GM12878 (cell line): ENCODE measurements around the gene EML5. TPM values are rescaled to one million over a fixed set of nuclear protein-coding genes. Genes with fewer than 3 reads are reported as not detected.

ENCODE experiments used
- ATAC-seq: fragments of 200-7000 bp; cut with Tn5 transposase; 3 replicates; pipeline ENCODE4 v1.9.1; 2020; ENCODE audit warnings: mild to moderate bottlenecking, moderate library complexity
- BruUV-seq: library from RNA; stranded (reverse); fragments of 400-500 nt; replicated peaks from 2 replicates; lab custom pipeline; 2021; lab: Mats Ljungman, UMichigan
- CTCF ChIA-PET: fragments of 300-600 bp; sonication (Branson Sonifier 250); formaldehyde crosslinking; extraction: SDS; loops from one replicate; lab custom pipeline; 2021; ENCODE audit warnings: inconsistent platforms; lab: Yijun Ruan, JAX
- POLR2A ChIA-PET: fragments of 350-600 bp; formaldehyde crosslinking; extraction: SDS; loops from one replicate; lab custom pipeline; 2021; ENCODE audit warnings: inconsistent platforms; lab: Charles Lee
- RAD21 ChIA-PET: fragments of 300-600 bp; sonication (Branson Sonifier 250); formaldehyde crosslinking; loops from one replicate; lab custom pipeline; 2023; ENCODE audit warnings: antibody characterized with exemption; ENCODE audit not compliant: unreplicated experiment; lab: Charles Lee
- SMC1A ChIA-PET: fragments of 300-600 bp; sonication (Branson Sonifier 250); formaldehyde crosslinking; loops from one replicate; lab custom pipeline; 2023; ENCODE audit not compliant: unreplicated experiment, uncharacterized antibody; lab: Charles Lee
- DNase-seq: peaks from one replicate; pipeline ENCODE4 v3.0.0-alpha.2; 2011; ENCODE audit warnings: low read depth, low spot score
- FAIRE-seq: peaks from 3 replicates; lab custom pipeline; 2011; peaks lifted over from hg19 to GRCh38; lab: Jason Lieb, UNC
- H2AFZ ChIP-seq: 2 replicates; pipeline ENCODE4 v1.6.0; 2011; ENCODE audit warnings: low read depth, low read length, control low read depth; ENCODE audit not compliant: control insufficient read depth
- H3K27ac ChIP-seq: 2 replicates; pipeline ENCODE4 v1.5.1; 2011; ENCODE audit warnings: control low read depth; ENCODE audit not compliant: control insufficient read depth, insufficient read depth
- H3K27me3 ChIP-seq, 2 experiments: replicated peaks in 1 of 2; 2 replicates each; pipeline versions ENCODE4 v1.6.0 to v1.6.1; 2011; ENCODE audit warnings: low read length in 1 of 2; ENCODE audit not compliant: control insufficient read depth in 2 of 2, insufficient read depth in 2 of 2
- H3K36me3 ChIP-seq, 2 experiments: 2 replicates each; pipeline ENCODE4 v1.5.1; 2011; ENCODE audit warnings: low read length in 1 of 2; ENCODE audit not compliant: control insufficient read depth in 2 of 2, insufficient read depth in 2 of 2
- H3K4me1 ChIP-seq: 2 replicates; pipeline ENCODE4 v1.6.1; 2011; ENCODE audit warnings: mild to moderate bottlenecking, low read length, moderate library complexity, mixed read lengths; ENCODE audit not compliant: control insufficient read depth, insufficient read depth
- H3K4me2 ChIP-seq: 2 replicates; pipeline ENCODE4 v1.6.0; 2011; ENCODE audit warnings: control low read depth; ENCODE audit not compliant: control insufficient read depth, insufficient read depth
- H3K4me3 ChIP-seq: fragments of 200-600 bp; sonication (generic); 2 replicates; pipeline ENCODE4 v1.5.1; 2016
- H3K79me2 ChIP-seq: 2 replicates; pipeline ENCODE4 v1.6.0; 2011; ENCODE audit warnings: low read length; ENCODE audit not compliant: control insufficient read depth, insufficient read depth
- H3K9ac ChIP-seq: 2 replicates; pipeline ENCODE4 v1.8.0; 2011; ENCODE audit warnings: low read length, control low read depth, mixed read lengths; ENCODE audit not compliant: control insufficient read depth, insufficient read depth
- H3K9me3 ChIP-seq: replicated peaks from 3 replicates; pipeline ENCODE4 v1.5.1; 2011; ENCODE audit warnings: mild to moderate bottlenecking, low read length; ENCODE audit not compliant: control insufficient read depth, insufficient read depth
- H4K20me1 ChIP-seq: 2 replicates; pipeline ENCODE4 v1.6.0; 2011; ENCODE audit not compliant: control insufficient read depth, insufficient read depth
- ATF7 ChIP-seq: fragments of 450-650 bp; IDR thresholded peaks from 2 replicates; pipeline ENCODE4 v1.6.1; 2016; ENCODE audit warnings: low read depth, mild to moderate bottlenecking
- HCFC1 ChIP-seq: fragments of 150-350 bp; IDR thresholded peaks from 2 replicates; pipeline ENCODE4 v1.6.1; 2014; ENCODE audit warnings: low read length
- JUNB ChIP-seq: IDR thresholded peaks from 2 replicates; pipeline ENCODE4 v1.6.1; 2016; ENCODE audit warnings: antibody characterized with exemption, mild to moderate bottlenecking
- KAT2A ChIP-seq: conservative IDR thresholded peaks from 2 replicates; pipeline ENCODE4 v1.6.1; 2011; ENCODE audit warnings: low read depth, low read length; ENCODE audit not compliant: control insufficient read depth
- NBN ChIP-seq: fragments of 450-650 bp; IDR thresholded peaks from 2 replicates; pipeline ENCODE4 v1.6.1; 2016
- NFYB ChIP-seq: IDR thresholded peaks from 2 replicates; pipeline ENCODE4 v1.6.1; 2011; ENCODE audit warnings: low read depth, mild to moderate bottlenecking, low read length, improper control_type of control experiment, moderate library complexity; ENCODE audit not compliant: insufficient read depth
- PAX5 ChIP-seq: IDR thresholded peaks from 2 replicates; pipeline ENCODE4 v1.6.1; 2011; ENCODE audit warnings: low read depth, low read length, borderline replicate concordance
- POU2F2 ChIP-seq: IDR thresholded peaks from 3 replicates; pipeline ENCODE4 v1.6.1; 2011; ENCODE audit warnings: low read depth, mild to moderate bottlenecking, low read length, borderline replicate concordance
- SMC3 ChIP-seq: IDR thresholded peaks from 2 replicates; pipeline ENCODE4 v1.6.1; 2011; ENCODE audit warnings: low read length, improper control_type of control experiment, borderline replicate concordance
- SPI1 ChIP-seq: IDR thresholded peaks from 2 replicates; pipeline ENCODE4 v1.6.1; 2011; ENCODE audit warnings: low read depth, mild to moderate bottlenecking, low read length, moderate library complexity, borderline replicate concordance; ENCODE audit not compliant: insufficient read depth
- SRF ChIP-seq, 2 experiments: IDR thresholded peaks; 2 replicates each; pipeline ENCODE4 v1.6.1; 2011; ENCODE audit warnings: low read depth in 2 of 2, low read length in 2 of 2, mild to moderate bottlenecking in 1 of 2, moderate library complexity in 1 of 2
- TAF1 ChIP-seq: IDR thresholded peaks from 2 replicates; pipeline ENCODE4 v1.6.1; 2011; ENCODE audit warnings: mild to moderate bottlenecking, low read depth, low read length, borderline replicate concordance
- ZNF217 ChIP-seq: fragments of 450-650 bp; IDR thresholded peaks from 2 replicates; pipeline ENCODE4 v1.6.1; 2017; ENCODE audit warnings: antibody characterized with exemption, mild to moderate bottlenecking
- WGBS: methylation state at CpG from one replicate; pipeline ENCODE4 v1.1.6; 2016; ENCODE audit warnings: low lambda C conversion rate; ENCODE audit not compliant: insufficient replicate concordance, insufficient coverage; ENCODE audit errors: missing lambda C conversion rate; 5-methylcytosine and 5-hydroxymethylcytosine counted together
- in situ Hi-C: fragments of 300-500 bp; cut with MboI; formaldehyde crosslinking; loops from 9 replicates; pipeline ENCODE4 v1.14.3; 2018; ENCODE audit warnings: mixed read lengths
- intact Hi-C: fragments of 100-400 bp; cut with micrococcal nuclease; formaldehyde crosslinking; loops from one replicate; pipeline ENCODE4 v1.14.2; 2022; ENCODE audit not compliant: unreplicated experiment
- polyA plus RNA-seq, 11 experiments: library from polyadenylated mRNA; depleted of rRNA in 4 of 11; unstranded in 6 of 11; stranded (reverse) in 5 of 11; fragments of >200 nt; fragmentation: Nextera tagmentation in 4 of 11; fragmentation: Illumina TruSeq in 1 of 11; extraction: Ambion mirVana in 4 of 11; extraction: Trizol in 1 of 11; gene quantifications; 1 replicate in 1 of 11; 2 replicates in 10 of 11; pipeline versions ENCODE4 v1.2.1 to v1.2.3, GENCODE V29; 2011 to 2016; ENCODE audit warnings: inconsistent platforms in 2 of 11, missing spikeins in 2 of 11, low read depth in 1 of 11
- total RNA-seq, 4 experiments: library from RNA; depleted of rRNA in 3 of 4; stranded (reverse); fragments of >200 nt in 3 of 4; fragmentation: Illumina TruSeq in 1 of 4; extraction: Trizol in 1 of 4; gene quantifications; 2 replicates each; pipeline versions ENCODE4 v1.2.1 to v1.2.3, GENCODE V29; 2013 to 2021
- TF ChIP-seq, protein P1 (sequence below): IDR thresholded peaks from 2 replicates; pipeline ENCODE4 v1.6.1; 2012; ENCODE audit warnings: low read depth, low read length, improper control_type of control experiment
- TF ChIP-seq, protein P2 (sequence below): IDR thresholded peaks from 2 replicates; pipeline ENCODE4 v1.6.1; 2011; ENCODE audit warnings: low read depth, mild to moderate bottlenecking, low read length, moderate library complexity, borderline replicate concordance; ENCODE audit errors: extremely low read depth
- TF ChIP-seq, protein P3 (sequence below): fragments of 450-650 bp; IDR thresholded peaks from 2 replicates; pipeline ENCODE4 v1.6.1; 2018; ENCODE audit warnings: mild to moderate bottlenecking, low read depth, moderate library complexity; ENCODE audit not compliant: partially characterized antibody

Gene EML5
- total and polyA plus RNA-seq, 10 of the 15 experiments (the other 5 are each of a cell fraction or from before 2014, with no cell fraction given) = 0.08 to 0.35 (median 0.22) TPM; not detected in 1

DNA sequence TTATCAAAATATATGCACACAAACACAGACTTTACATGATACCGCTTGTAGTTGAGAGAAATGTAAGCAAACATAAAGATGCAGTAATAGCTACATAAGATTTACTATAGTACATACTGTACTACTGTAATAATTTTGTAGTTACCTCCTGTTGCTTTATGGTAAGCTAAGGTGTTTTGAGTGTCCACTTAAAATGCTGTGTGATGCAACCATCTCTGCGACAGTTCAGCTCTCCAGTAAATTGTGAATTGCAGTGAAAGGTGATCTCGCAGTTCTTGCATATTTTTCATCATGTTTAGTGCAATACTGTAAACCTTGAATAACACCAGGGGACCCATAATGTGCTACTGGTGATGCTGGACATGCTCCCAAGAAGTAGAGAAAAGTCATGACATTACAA, 208.3 kb downstream of the EML5 start:
- BruUV-seq = no TSS peak
- H3K27me3 ChIP-seq = no peaks in the 10 kb centered on the region
- no peak for ATAC-seq
- no peak overlapping the region for H2AFZ ChIP-seq
- intact Hi-C loops = no loop called here
- H3K9me3 ChIP-seq = no peaks in the 10 kb centered on the region
- H3K27ac ChIP-seq = no peak overlapping the region
- CTCF ChIA-PET = no interaction called here
- H3K4me1 ChIP-seq = no peaks in the 10 kb centered on the region
- RAD21 ChIA-PET = no interaction called here
- no peaks in the 10 kb centered on the region for H4K20me1 ChIP-seq
- no peak for DNase-seq
- peaks cover 0 to 16% of the 10 kb centered on the region in 2 experiments; a peak in 1 of 4 replicates for H3K36me3 ChIP-seq
- no peak overlapping the region for H3K4me2 ChIP-seq
- H3K79me2 ChIP-seq = no peaks in the 10 kb centered on the region
- SMC1A ChIA-PET = interaction anchor here (0.7 to 1.1 kb wide), 3 partner anchors 10 to 610 kb away, joined by 3 to 4 read pairs (median 3); no protein-coding TSS in a partner anchor
- TF ChIP-seq, protein P1, sequence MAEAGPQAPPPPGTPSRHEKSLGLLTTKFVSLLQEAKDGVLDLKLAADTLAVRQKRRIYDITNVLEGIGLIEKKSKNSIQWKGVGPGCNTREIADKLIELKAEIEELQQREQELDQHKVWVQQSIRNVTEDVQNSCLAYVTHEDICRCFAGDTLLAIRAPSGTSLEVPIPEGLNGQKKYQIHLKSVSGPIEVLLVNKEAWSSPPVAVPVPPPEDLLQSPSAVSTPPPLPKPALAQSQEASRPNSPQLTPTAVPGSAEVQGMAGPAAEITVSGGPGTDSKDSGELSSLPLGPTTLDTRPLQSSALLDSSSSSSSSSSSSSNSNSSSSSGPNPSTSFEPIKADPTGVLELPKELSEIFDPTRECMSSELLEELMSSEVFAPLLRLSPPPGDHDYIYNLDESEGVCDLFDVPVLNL = no peak
- no peak for TF ChIP-seq TAF1
- TF ChIP-seq NFYB = no peak
- TF ChIP-seq NBN = no peak
- TF ChIP-seq SPI1 = no peak
- TF ChIP-seq ZNF217 = no peak
- TF ChIP-seq JUNB = no peak
- TF ChIP-seq, protein P2, sequence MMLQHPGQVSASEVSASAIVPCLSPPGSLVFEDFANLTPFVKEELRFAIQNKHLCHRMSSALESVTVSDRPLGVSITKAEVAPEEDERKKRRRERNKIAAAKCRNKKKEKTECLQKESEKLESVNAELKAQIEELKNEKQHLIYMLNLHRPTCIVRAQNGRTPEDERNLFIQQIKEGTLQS = no peak
- TF ChIP-seq HCFC1 = no peak
- no peak for TF ChIP-seq SMC3
- TF ChIP-seq KAT2A = no peak
- no peak for TF ChIP-seq PAX5
- TF ChIP-seq SRF (IDR thresholded peaks at IDR 0.05; ENCODE audit: low read depth in 2 of 2, low read length in 2 of 2) = no peak
- TF ChIP-seq, protein P3, sequence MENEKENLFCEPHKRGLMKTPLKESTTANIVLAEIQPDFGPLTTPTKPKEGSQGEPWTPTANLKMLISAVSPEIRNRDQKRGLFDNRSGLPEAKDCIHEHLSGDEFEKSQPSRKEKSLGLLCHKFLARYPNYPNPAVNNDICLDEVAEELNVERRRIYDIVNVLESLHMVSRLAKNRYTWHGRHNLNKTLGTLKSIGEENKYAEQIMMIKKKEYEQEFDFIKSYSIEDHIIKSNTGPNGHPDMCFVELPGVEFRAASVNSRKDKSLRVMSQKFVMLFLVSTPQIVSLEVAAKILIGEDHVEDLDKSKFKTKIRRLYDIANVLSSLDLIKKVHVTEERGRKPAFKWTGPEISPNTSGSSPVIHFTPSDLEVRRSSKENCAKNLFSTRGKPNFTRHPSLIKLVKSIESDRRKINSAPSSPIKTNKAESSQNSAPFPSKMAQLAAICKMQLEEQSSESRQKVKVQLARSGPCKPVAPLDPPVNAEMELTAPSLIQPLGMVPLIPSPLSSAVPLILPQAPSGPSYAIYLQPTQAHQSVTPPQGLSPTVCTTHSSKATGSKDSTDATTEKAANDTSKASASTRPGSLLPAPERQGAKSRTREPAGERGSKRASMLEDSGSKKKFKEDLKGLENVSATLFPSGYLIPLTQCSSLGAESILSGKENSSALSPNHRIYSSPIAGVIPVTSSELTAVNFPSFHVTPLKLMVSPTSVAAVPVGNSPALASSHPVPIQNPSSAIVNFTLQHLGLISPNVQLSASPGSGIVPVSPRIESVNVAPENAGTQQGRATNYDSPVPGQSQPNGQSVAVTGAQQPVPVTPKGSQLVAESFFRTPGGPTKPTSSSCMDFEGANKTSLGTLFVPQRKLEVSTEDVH = no peak
- no peak for TF ChIP-seq POU2F2
- TF ChIP-seq ATF7 = no peak
- H3K4me3 ChIP-seq = no peak overlapping the region
- peak; percentile 54 for FAIRE-seq
- in situ Hi-C loops = no loop called here
- no peak overlapping the region for H3K9ac ChIP-seq
- 98% methylated on average over 3 of the region's 3 CpGs for WGBS
- POLR2A ChIA-PET = no interaction called here
